ENCODE results near the gene SMARCD2.
A peak's percentile ranks its signal among the peaks of the same experiment; 100 is the strongest.
"Not testable (repeated sequence)": the region's sequence is repeated elsewhere in the genome, so short reads cannot be mapped to it uniquely, and the experiment has no call there.

The SMARCD2 gene

GRCh38 chr17:63848834-63849689 lies 6.6 kb upstream of the SMARCD2 start:
- TF ChIP-seq, protein P1, sequence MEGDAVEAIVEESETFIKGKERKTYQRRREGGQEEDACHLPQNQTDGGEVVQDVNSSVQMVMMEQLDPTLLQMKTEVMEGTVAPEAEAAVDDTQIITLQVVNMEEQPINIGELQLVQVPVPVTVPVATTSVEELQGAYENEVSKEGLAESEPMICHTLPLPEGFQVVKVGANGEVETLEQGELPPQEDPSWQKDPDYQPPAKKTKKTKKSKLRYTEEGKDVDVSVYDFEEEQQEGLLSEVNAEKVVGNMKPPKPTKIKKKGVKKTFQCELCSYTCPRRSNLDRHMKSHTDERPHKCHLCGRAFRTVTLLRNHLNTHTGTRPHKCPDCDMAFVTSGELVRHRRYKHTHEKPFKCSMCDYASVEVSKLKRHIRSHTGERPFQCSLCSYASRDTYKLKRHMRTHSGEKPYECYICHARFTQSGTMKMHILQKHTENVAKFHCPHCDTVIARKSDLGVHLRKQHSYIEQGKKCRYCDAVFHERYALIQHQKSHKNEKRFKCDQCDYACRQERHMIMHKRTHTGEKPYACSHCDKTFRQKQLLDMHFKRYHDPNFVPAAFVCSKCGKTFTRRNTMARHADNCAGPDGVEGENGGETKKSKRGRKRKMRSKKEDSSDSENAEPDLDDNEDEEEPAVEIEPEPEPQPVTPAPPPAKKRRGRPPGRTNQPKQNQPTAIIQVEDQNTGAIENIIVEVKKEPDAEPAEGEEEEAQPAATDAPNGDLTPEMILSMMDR (IDR thresholded peaks at IDR 0.05; ENCODE audit: low read depth, low read length): peak; percentile 67
- DNase-seq (ENCODE audit: extremely low read depth, low read depth): peak; percentile 66

DNA sequence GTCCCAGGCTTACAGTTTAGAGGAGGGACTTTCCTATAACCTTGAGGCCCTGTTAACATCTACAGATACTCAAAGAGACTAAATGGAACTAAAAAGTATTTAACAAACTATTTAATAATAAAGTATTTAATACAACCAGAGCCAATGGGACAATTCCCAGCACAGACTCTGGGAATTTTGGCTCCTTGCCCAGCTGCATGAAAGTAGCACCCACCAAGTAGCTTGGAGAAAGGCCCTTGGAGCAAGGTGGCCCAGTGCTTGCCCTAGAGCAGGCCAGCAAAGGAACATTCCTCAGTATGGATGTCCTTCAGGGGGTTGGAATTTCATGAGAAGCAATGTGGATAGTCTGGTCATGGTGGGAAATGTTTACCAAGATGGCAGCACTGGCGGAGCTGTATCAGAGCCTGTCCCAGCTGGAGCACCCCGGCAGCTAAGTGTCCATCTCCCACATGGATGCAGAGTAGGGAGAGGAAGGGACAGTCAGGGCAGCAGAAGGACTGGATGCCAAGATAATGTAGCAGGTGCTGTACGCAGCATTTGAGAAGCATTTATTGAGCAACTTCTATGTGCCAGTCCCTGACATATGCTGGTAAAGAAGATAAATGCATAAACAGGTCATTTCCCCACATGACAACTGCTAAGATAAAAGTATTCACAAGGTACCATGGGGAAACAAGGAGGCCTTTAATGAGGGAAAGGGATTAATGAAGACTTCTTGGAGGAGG lies 5.2 kb upstream of the SMARCD2 start:
- DNase-seq (ENCODE audit: extremely low read depth, low read depth): no peak
- TF ChIP-seq, protein P1 (IDR thresholded peaks at IDR 0.05; ENCODE audit: low read depth, low read length): no peak

- TF ChIP-seq, protein P1 (IDR thresholded peaks at IDR 0.05; ENCODE audit: low read depth, low read length): no peak
- no peak for DNase-seq (ENCODE audit: extremely low read depth, low read depth)
These were observed 3.0 kb upstream of the SMARCD2 start for GRCh38 chr17:63845509-63845908.

- no peak for DNase-seq (ENCODE audit: extremely low read depth, low read depth)
- TF ChIP-seq, protein P1 (IDR thresholded peaks at IDR 0.05; ENCODE audit: low read depth, low read length): no peak
These were observed 1.6 kb upstream of the SMARCD2 start for GRCh38 chr17:63843910-63844677.

DNA sequence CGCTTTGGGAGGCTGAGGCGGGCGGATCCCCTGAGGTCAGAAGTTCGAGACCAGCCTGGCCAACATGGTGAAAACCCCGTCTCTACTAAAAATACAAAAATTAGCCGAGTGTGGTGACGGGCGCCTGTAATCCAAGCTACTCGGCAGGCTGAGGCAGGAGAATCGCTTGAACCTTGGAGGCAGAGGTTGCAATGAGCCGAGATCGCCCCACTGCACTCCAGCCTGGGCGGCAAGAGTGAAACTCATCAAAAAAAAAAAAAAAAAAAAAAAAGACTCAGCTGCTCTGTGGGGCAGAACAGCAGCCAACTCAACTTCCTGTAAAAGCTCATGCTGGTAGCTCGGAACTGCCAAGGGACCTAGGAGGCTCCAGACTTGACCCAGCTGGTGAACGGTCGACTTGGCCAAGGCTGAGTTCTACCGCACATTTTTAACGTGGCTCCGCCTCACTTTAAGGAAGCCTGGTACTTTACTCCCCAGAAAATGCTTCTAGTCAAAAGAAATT lies 953 bp upstream of the SMARCD2 start:
- not testable (repeated sequence) for DNase-seq (ENCODE audit: extremely low read depth, low read depth)

DNA sequence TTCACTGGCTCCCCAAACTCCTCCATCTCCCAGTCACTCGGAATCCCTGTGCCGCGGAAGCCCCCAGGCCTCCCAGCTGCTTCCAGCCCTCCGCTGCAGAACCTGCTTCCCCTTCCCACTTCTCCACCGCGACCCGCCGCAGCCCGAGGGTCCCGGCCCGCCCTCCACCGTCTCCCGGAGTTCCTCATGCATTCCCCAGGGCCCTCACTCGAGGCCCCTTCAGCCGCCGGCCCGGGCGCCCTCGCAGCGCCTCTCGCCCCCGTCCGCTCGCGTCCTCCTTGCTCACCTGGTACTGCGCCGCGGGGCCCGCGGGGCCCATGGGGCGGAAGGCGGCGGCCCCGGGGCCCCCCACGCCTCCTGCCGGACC lies 329 bp downstream of the SMARCD2 start:
- TF ChIP-seq, protein P1 (IDR thresholded peaks at IDR 0.05; ENCODE audit: low read depth, low read length): no peak

GRCh38 chr17:63841350-63842172 lies 924 bp downstream of the SMARCD2 start:
- TF ChIP-seq, protein P1 (IDR thresholded peaks at IDR 0.05; ENCODE audit: low read depth, low read length): no peak
- no peak for DNase-seq (ENCODE audit: extremely low read depth, low read depth)

More for the DNA sequence above, 329 bp downstream of the SMARCD2 start:
- DNase-seq (ENCODE audit: extremely low read depth, low read depth): no peak

Measured in AG09319 (cell line).